ENCODE measurements around the gene SH3BGRL2. TPM values are rescaled to one million over a fixed set of nuclear protein-coding genes. Genes with fewer than 3 reads are reported as not detected.

Gene SH3BGRL2
- total RNA-seq, 1 experiment from 2014 or later, result 13.8 TPM

Other genes starting within 250 kb of the SH3BGRL2 start
- gene LCA5, start 93.9 kb upstream of the SH3BGRL2 start, total RNA-seq (2021), result 3.6 to 4.2 TPM (median 3.8 TPM) in 3 replicates